Upper lobe of left lung (tissue), 6 donors: ENCODE data around the gene FRMD5. TPM values are rescaled to one million over a fixed set of nuclear protein-coding genes. Genes with fewer than 3 reads are reported as not detected.

Source experiments
- ATAC-seq, 2 donors: fragments of 200-7000 bp; cut with Tn5 transposase; one replicate each; pipeline ENCODE4 v1.9.1; 2022; ENCODE audit warnings: mild to moderate bottlenecking in 2 of 2, moderate library complexity in 2 of 2; ENCODE audit not compliant: low FRiP score in 2 of 2
- DNase-seq, 2 donors: peaks; one replicate each; pipeline ENCODE4 v3.0.0-alpha.2; 2019 to 2020
- H3K27ac ChIP-seq, 4 donors: fragments of 200-600 bp; sonication (generic); one replicate each; pipeline ENCODE4 v1.5.1; 2016 to 2019
- H3K27me3 ChIP-seq, 4 donors: fragments of 200-600 bp; sonication (generic); one replicate each; pipeline ENCODE4 v1.5.1; 2017 to 2019
- H3K36me3 ChIP-seq, 4 donors: fragments of 200-600 bp; sonication (generic); one replicate each; pipeline ENCODE4 v1.5.1; 2016 to 2019
- H3K4me1 ChIP-seq, 4 donors: fragments of 200-600 bp; sonication (generic); one replicate each; pipeline ENCODE4 v1.5.1; 2018 to 2019
- H3K4me3 ChIP-seq, 4 donors: fragments of 200-600 bp; sonication (generic); one replicate each; pipeline ENCODE4 v1.5.1; 2017 to 2019; ENCODE audit warnings: mild to moderate bottlenecking in 2 of 4, moderate library complexity in 1 of 4
- H3K9me3 ChIP-seq, 4 donors: fragments of 200-600 bp; sonication (generic); one replicate each; pipeline ENCODE4 v1.5.1; 2018 to 2019
- CTCF ChIP-seq, 6 experiments: fragments of 450-650 bp in 4 of 6; fragments of 200-600 bp in 2 of 6; sonication (generic) in 2 of 6; IDR thresholded peaks; one replicate each; pipeline ENCODE4 v1.5.1; 2016 to 2019; ENCODE audit warnings: antibody characterized with exemption in 6 of 6
- EP300 ChIP-seq, 4 donors: sonication (generic); formaldehyde crosslinking; IDR thresholded peaks; one replicate each; pipeline ENCODE4 v1.5.1; 2017; ENCODE audit warnings: antibody characterized with exemption in 4 of 4, control low read depth in 2 of 4
- POLR2A ChIP-seq, 4 donors: fragments of 450-650 bp; IDR thresholded peaks; one replicate each; pipeline ENCODE4 v1.5.1; 2016 to 2017; ENCODE audit warnings: antibody characterized with exemption in 4 of 4, mild to moderate bottlenecking in 2 of 4
- POLR2AphosphoS5 ChIP-seq, 2 donors: sonication (generic); formaldehyde crosslinking; IDR thresholded peaks; one replicate each; pipeline ENCODE4 v1.5.1; 2017; ENCODE audit warnings: antibody characterized with exemption in 2 of 2
- WGBS, 2 donors: methylation state at CpG; one replicate each; pipeline ENCODE4 v1.1.5; 2017 to 2018; 5-methylcytosine and 5-hydroxymethylcytosine counted together
- total RNA-seq, 6 donors: library from RNA; depleted of rRNA in 4 of 6; stranded (reverse); fragments of >200 nt in 4 of 6; gene quantifications; one replicate each; pipeline versions ENCODE4 v1.1.0 to v1.2.1, GENCODE V29; 2016 to 2021
- donor health status: DM: no; HTN: no; CAD: no; lungs with moderate emphysema.
- donor health status: DM: no; HTN: yes; CAD: no; lungs with severe emphysema.

Gene FRMD5
- total RNA-seq, 6 donors from 2014 or later = 0.15 to 1.3 (median 0.99) TPM; not detected in 2

GRCh38 chr15:44132057-44132456 is 63.0 kb downstream of the FRMD5 start:
- ATAC-seq (no peak), DNase-seq (no peak)
- H3K27me3 ChIP-seq = no peaks in the 10 kb centered on the region
- no peaks in the 10 kb centered on the region for H3K4me1 ChIP-seq
- H3K36me3 ChIP-seq = no peaks in the 10 kb centered on the region
- no peak overlapping the region for H3K27ac ChIP-seq
- WGBS, 2 donors = 88 to 90% methylated on average over 8 to 10 of the region's 10 CpGs
- H3K9me3 ChIP-seq = no peaks in the 10 kb centered on the region
- no peak for TF ChIP-seq EP300 (IDR thresholded peaks at IDR 0.05)
- no peak for TF ChIP-seq POLR2AphosphoS5 (IDR thresholded peaks at IDR 0.05)
- TF ChIP-seq POLR2A (IDR thresholded peaks at IDR 0.05) = no peak
- no peak for TF ChIP-seq CTCF (IDR thresholded peaks at IDR 0.05)
- no peak overlapping the region for H3K4me3 ChIP-seq

- no peaks in the 10 kb centered on the region for H3K27me3 ChIP-seq
- no peaks in the 10 kb centered on the region for H3K9me3 ChIP-seq
- no peak overlapping the region for H3K27ac ChIP-seq
- no peaks in the 10 kb centered on the region for H3K4me1 ChIP-seq
- DNase-seq (no peak), ATAC-seq (no peak)
- no peak overlapping the region for H3K4me3 ChIP-seq
- no peaks in the 10 kb centered on the region for H3K36me3 ChIP-seq
- TF ChIP-seq POLR2A (IDR thresholded peaks at IDR 0.05) (no peak), EP300 (IDR thresholded peaks at IDR 0.05) (no peak), POLR2AphosphoS5 (IDR thresholded peaks at IDR 0.05) (no peak), CTCF (IDR thresholded peaks at IDR 0.05) (no peak)
Observed at GRCh38 chr15:44130778-44131177, 64.3 kb downstream of the FRMD5 start.

GRCh38 chr15:44129911-44130310 is 65.2 kb downstream of the FRMD5 start:
- WGBS, 2 donors = 88 to 93% methylated on average over 5 of the region's 5 CpGs
- H3K9me3 ChIP-seq = no peaks in the 10 kb centered on the region
- DNase-seq (no peak), ATAC-seq (no peak)
- no peaks in the 10 kb centered on the region for H3K36me3 ChIP-seq
- H3K27me3 ChIP-seq = no peaks in the 10 kb centered on the region
- no peak overlapping the region for H3K4me3 ChIP-seq
- TF ChIP-seq EP300 (IDR thresholded peaks at IDR 0.05) (no peak), POLR2A (IDR thresholded peaks at IDR 0.05) (no peak), POLR2AphosphoS5 (IDR thresholded peaks at IDR 0.05) (no peak), CTCF (IDR thresholded peaks at IDR 0.05) (no peak)
- no peaks in the 10 kb centered on the region for H3K4me1 ChIP-seq
- H3K27ac ChIP-seq = no peak overlapping the region

- no peak overlapping the region for H3K27ac ChIP-seq
- no peaks in the 10 kb centered on the region for H3K36me3 ChIP-seq
- DNase-seq (no peak), ATAC-seq (no peak)
- no peak overlapping the region for H3K4me3 ChIP-seq
- no peaks in the 10 kb centered on the region for H3K9me3 ChIP-seq
- TF ChIP-seq CTCF (IDR thresholded peaks at IDR 0.05) (no peak), POLR2A (IDR thresholded peaks at IDR 0.05) (no peak), POLR2AphosphoS5 (IDR thresholded peaks at IDR 0.05) (no peak), EP300 (IDR thresholded peaks at IDR 0.05) (no peak)
- no peaks in the 10 kb centered on the region for H3K4me1 ChIP-seq
- no peaks in the 10 kb centered on the region for H3K27me3 ChIP-seq
Observed at GRCh38 chr15:44128443-44128842, 66.6 kb downstream of the FRMD5 start.

- WGBS, 2 donors = 93 to 98% methylated on average over 2 of the region's 2 CpGs
Observed at GRCh38 chr15:44125879-44126278, 69.2 kb downstream of the FRMD5 start.

More at GRCh38 chr15:44125879-44126278, 69.2 kb downstream of the FRMD5 start:
- no peak overlapping the region for H3K4me3 ChIP-seq
- no peaks in the 10 kb centered on the region for H3K36me3 ChIP-seq
- ATAC-seq (no peak), DNase-seq (no peak)
- H3K27me3 ChIP-seq = no peaks in the 10 kb centered on the region
- H3K9me3 ChIP-seq = no peaks in the 10 kb centered on the region
- H3K4me1 ChIP-seq = no peaks in the 10 kb centered on the region
- H3K27ac ChIP-seq = no peak overlapping the region
- no peak for TF ChIP-seq CTCF (IDR thresholded peaks at IDR 0.05)
- TF ChIP-seq EP300 (IDR thresholded peaks at IDR 0.05) = no peak
- TF ChIP-seq POLR2AphosphoS5 (IDR thresholded peaks at IDR 0.05) = no peak
- TF ChIP-seq POLR2A (IDR thresholded peaks at IDR 0.05) = no peak
